B cell (primary cell): ENCODE data around the gene PPP1R14C. TPM values are rescaled to one million over a fixed set of nuclear protein-coding genes. Genes with fewer than 3 reads are reported as not detected.

Source experiments
- ATAC-seq: fragments of 200-7000 bp; cut with Tn5 transposase; one replicate; pipeline ENCODE4 v1.10.0; 2021; ENCODE audit warnings: low read depth, mild to moderate bottlenecking, moderate number of reproducible peaks, moderate library complexity
- CTCF ChIA-PET: fragments of 350-600 bp; sonication (Branson Sonifier 250); formaldehyde crosslinking; loops from one replicate; lab custom pipeline; 2021; ENCODE audit warnings: antibody characterized with exemption, inconsistent platforms; lab: Charles Lee
- POLR2A ChIA-PET: fragments of 350-600 bp; sonication (Branson Sonifier 250); formaldehyde crosslinking; loops from one replicate; lab custom pipeline; 2021; ENCODE audit warnings: antibody characterized with exemption; lab: Charles Lee
- DNase-seq: peaks from one replicate; pipeline ENCODE4 v3.0.0; 2013
- H2AFZ ChIP-seq: 2 replicates; pipeline ENCODE4 v1.6.1; 2012; ENCODE audit warnings: mild to moderate bottlenecking, low read depth, low read length; ENCODE audit not compliant: insufficient read depth, poor library complexity, severe bottlenecking
- H3K27ac ChIP-seq, 2 donors: 1 replicate in 1 of 2; 2 replicates in 1 of 2; pipeline ENCODE4 v1.5.1; 2012 to 2013; ENCODE audit warnings: low read length in 2 of 2, mild to moderate bottlenecking in 2 of 2, moderate library complexity in 1 of 2
- H3K27me3 ChIP-seq, 4 experiments: fragments of 200-600 bp in 1 of 4; sonication (generic) in 1 of 4; replicated peaks in 1 of 4; 1 replicate in 2 of 4; 2 replicates in 2 of 4; pipeline versions ENCODE4 v1.6.1 to v1.7.0; 2013 to 2016; ENCODE audit warnings: low read length in 3 of 4, mild to moderate bottlenecking in 2 of 4, mixed read lengths in 1 of 4, moderate library complexity in 1 of 4; ENCODE audit not compliant: insufficient read depth in 4 of 4, control insufficient read depth in 3 of 4; ENCODE audit errors: control extremely low read depth in 1 of 4
- H3K36me3 ChIP-seq, 2 experiments: replicated peaks in 1 of 2; 1 replicate in 1 of 2; 2 replicates in 1 of 2; pipeline versions ENCODE4 v1.6.1 to v1.7.1; 2013; ENCODE audit warnings: low read length in 1 of 2; ENCODE audit not compliant: insufficient read depth in 2 of 2, control insufficient read depth in 1 of 2; ENCODE audit errors: control extremely low read depth in 1 of 2, extremely low read depth in 1 of 2
- H3K4me1 ChIP-seq, 2 donors: fragments of 200-600 bp in 1 of 2; sonication (generic) in 1 of 2; 1 replicate in 1 of 2; 2 replicates in 1 of 2; pipeline versions ENCODE4 v1.5.1 to v1.6.1; 2013 to 2017; ENCODE audit warnings: low read length in 2 of 2; ENCODE audit not compliant: control insufficient read depth in 2 of 2, insufficient read depth in 2 of 2
- H3K4me2 ChIP-seq: replicated peaks from 2 replicates; pipeline ENCODE3; 2012; ENCODE audit warnings: mild to moderate bottlenecking, low read depth, low read length; ENCODE audit not compliant: poor library complexity, severe bottlenecking
- H3K4me3 ChIP-seq, 5 experiments: fragments of 200-600 bp in 1 of 5; sonication (generic) in 1 of 5; 1 replicate in 3 of 5; 2 replicates in 2 of 5; pipeline versions ENCODE4 v1.5.1 to v1.7.0; 2011 to 2016; ENCODE audit warnings: low read length in 4 of 5, mild to moderate bottlenecking in 4 of 5, low read depth in 2 of 5, control low read depth in 1 of 5, moderate library complexity in 1 of 5; ENCODE audit not compliant: insufficient read depth in 1 of 5; ENCODE audit errors: control extremely low read depth in 1 of 5, extremely low read depth in 1 of 5
- H3K79me2 ChIP-seq: fragments of 200-600 bp; sonication (generic); one replicate; pipeline ENCODE4 v1.6.0; 2016; ENCODE audit warnings: low read length; ENCODE audit not compliant: control insufficient read depth, insufficient read depth
- H3K9ac ChIP-seq: fragments of 200-600 bp; sonication (generic); 2 replicates; pipeline ENCODE4 v1.6.1; 2017; ENCODE audit warnings: mild to moderate bottlenecking, low read length, moderate library complexity
- H3K9me3 ChIP-seq, 3 donors: one replicate each; pipeline versions ENCODE4 v1.6.1 to v1.7.1; 2013; ENCODE audit warnings: low read length in 2 of 3; ENCODE audit not compliant: control insufficient read depth in 2 of 3, insufficient read depth in 1 of 3; ENCODE audit errors: control extremely low read depth in 1 of 3
- H4K20me1 ChIP-seq: 2 replicates; pipeline ENCODE4 v1.6.0; 2012; ENCODE audit warnings: mild to moderate bottlenecking, low read length; ENCODE audit not compliant: insufficient read depth, control insufficient read depth, poor library complexity, severe bottlenecking
- H3K27ac Mint-ChIP-seq: one replicate; pipeline ENCODE4 v1.8.0; 2021; ENCODE audit warnings: mixed read lengths
- H3K27me3 Mint-ChIP-seq: one replicate; pipeline ENCODE4 v1.8.0; 2021; ENCODE audit warnings: mixed read lengths
- H3K4me1 Mint-ChIP-seq: one replicate; pipeline ENCODE4 v1.8.0; 2021; ENCODE audit warnings: mixed read lengths
- H3K4me3 Mint-ChIP-seq: one replicate; pipeline ENCODE4 v1.8.0; 2021; ENCODE audit warnings: mixed read lengths
- H3K9me3 Mint-ChIP-seq: one replicate; pipeline ENCODE4 v1.8.0; 2022; ENCODE audit warnings: mixed read lengths; ENCODE audit not compliant: insufficient read depth
- EZH2 ChIP-seq: IDR thresholded peaks from 2 replicates; pipeline ENCODE4 v1.6.1; 2012; ENCODE audit warnings: borderline replicate concordance, low read depth, mild to moderate bottlenecking, moderate library complexity, low read length; ENCODE audit not compliant: insufficient read depth, poor library complexity, severe bottlenecking
- WGBS: methylation state at CpG from one replicate; pipeline ENCODE4 v1.1.5; 2013; ENCODE audit warnings: missing lambda C conversion rate; ENCODE audit not compliant: insufficient coverage; 5-methylcytosine and 5-hydroxymethylcytosine counted together
- intact Hi-C: fragments of 100-400 bp; cut with micrococcal nuclease; formaldehyde crosslinking; loops from one replicate; pipeline ENCODE4 v1.10.0; 2022
- polyA plus RNA-seq: library from polyadenylated mRNA; depleted of rRNA; stranded (reverse); fragments of >200 nt; gene quantifications from 2 replicates; pipeline ENCODE4 v1.2.3, GENCODE V29; 2012
- total RNA-seq, 2 donors: library from RNA; stranded (reverse); fragments of 120-200 nt in 1 of 2; gene quantifications; 1 replicate in 1 of 2; 2 replicates in 1 of 2; pipeline versions ENCODE4 v1.2.3 to v1.2.4, GENCODE V29; 2013 to 2022
- TF ChIP-seq, protein P1 (sequence below): fragments of 200-600 bp; IDR thresholded peaks from one replicate; pipeline ENCODE4 v1.8.0; 2022; ENCODE audit warnings: antibody characterized with exemption, mild to moderate bottlenecking

PPP1R14C gene
- total and polyA plus RNA-seq, 2 donors (not counting 1 experiment from before 2014, with no cell fraction given), result not detected

DNA sequence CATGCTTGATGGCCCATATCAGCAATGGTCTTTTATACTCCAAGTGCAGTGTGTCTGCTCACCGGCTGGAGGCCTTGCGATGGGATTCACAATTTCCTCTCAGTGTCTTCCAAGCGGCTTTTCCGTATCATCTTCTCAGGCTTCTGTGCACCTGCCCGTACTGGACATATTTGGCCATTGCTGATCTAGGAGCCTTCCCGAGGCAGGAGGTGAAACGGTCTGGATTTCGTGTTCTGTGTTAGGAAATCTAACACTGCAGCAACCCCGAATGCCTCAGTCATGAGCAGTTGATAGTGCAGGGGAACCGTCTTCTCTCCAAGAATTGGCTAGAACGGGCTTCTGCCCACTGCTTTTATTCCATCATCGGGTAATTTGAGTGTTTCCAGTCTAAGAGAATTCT lies 60.5 kb downstream of the PPP1R14C start:
- 97% methylated on average over 12 of the region's 12 CpGs for WGBS
- Histone ChIP-seq H2AFZ (no peak overlapping the region), H3K4me1 (peaks cover 10 to 11% of the 10 kb centered on the region in 2 donors), H3K27ac (no peak overlapping the region), H3K27me3 (peaks cover 0 to 6% (median 0%) of the 10 kb centered on the region in 4 experiments), H3K4me2 (no peak overlapping the region), H3K79me2 (no peaks in the 10 kb centered on the region), H4K20me1 (no peaks in the 10 kb centered on the region), H3K9ac (no peak overlapping the region), H3K9me3 (no peaks in the 10 kb centered on the region), H3K36me3 (no peaks in the 10 kb centered on the region), H3K4me3 (no peak overlapping the region)
- TF ChIP-seq, protein P1, sequence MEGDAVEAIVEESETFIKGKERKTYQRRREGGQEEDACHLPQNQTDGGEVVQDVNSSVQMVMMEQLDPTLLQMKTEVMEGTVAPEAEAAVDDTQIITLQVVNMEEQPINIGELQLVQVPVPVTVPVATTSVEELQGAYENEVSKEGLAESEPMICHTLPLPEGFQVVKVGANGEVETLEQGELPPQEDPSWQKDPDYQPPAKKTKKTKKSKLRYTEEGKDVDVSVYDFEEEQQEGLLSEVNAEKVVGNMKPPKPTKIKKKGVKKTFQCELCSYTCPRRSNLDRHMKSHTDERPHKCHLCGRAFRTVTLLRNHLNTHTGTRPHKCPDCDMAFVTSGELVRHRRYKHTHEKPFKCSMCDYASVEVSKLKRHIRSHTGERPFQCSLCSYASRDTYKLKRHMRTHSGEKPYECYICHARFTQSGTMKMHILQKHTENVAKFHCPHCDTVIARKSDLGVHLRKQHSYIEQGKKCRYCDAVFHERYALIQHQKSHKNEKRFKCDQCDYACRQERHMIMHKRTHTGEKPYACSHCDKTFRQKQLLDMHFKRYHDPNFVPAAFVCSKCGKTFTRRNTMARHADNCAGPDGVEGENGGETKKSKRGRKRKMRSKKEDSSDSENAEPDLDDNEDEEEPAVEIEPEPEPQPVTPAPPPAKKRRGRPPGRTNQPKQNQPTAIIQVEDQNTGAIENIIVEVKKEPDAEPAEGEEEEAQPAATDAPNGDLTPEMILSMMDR, result no peak
- TF ChIP-seq EZH2, result no peak
- H3K27me3 Mint-ChIP-seq, result peaks cover 9% of the 10 kb centered on the region
- intact Hi-C loops, result no loop called here
- CTCF ChIA-PET, result no interaction called here
- H3K4me3 Mint-ChIP-seq, result no peak overlapping the region
- ATAC-seq (no peak), DNase-seq (no peak)
- no peaks in the 10 kb centered on the region for H3K9me3 Mint-ChIP-seq
- H3K27ac Mint-ChIP-seq, result no peak overlapping the region
- POLR2A ChIA-PET, result no interaction called here
- H3K4me1 Mint-ChIP-seq, result peaks cover 10% of the 10 kb centered on the region

DNA sequence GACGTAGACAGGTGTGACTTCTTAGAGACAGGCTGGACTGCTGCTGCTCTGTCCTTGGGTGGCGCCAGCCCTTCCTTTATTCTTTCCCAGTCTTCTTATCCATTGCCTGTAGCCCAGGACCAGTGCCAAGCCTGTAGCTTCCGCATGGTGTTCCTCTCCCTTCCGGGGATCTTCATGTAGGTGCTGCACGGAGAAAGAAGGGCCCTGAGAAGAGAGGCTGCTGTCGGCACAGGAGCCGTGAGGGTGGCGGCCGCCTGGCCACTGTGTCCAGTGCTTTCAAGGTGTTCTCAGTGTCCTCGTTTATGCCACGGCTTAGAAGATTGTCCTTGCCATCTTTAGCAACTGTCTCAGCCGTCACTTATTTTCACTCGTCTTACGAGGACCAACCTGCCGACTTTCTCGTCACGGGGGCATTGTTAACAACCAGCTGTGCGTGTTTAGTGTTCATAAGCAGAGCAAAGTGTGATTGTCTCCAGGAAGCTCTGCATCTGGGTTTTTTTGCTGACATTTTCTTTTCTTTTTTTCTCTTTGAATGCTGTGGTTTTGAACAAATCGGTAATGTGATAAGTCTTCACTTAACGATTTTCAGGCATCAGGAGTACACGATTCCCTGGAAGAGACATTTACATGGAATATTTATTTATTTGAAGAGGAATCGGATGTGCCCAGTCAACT lies 61.2 kb downstream of the PPP1R14C start:
- H3K9ac ChIP-seq, result no peak overlapping the region
- no peaks in the 10 kb centered on the region for H3K9me3 Mint-ChIP-seq
- H3K4me3 Mint-ChIP-seq, result no peak overlapping the region
- H3K27me3 Mint-ChIP-seq, result peaks cover 9% of the 10 kb centered on the region
- CTCF ChIA-PET, result no interaction called here
- no peaks in the 10 kb centered on the region for H3K79me2 ChIP-seq
- POLR2A ChIA-PET, result no interaction called here
- no peaks in the 10 kb centered on the region for H3K36me3 ChIP-seq
- DNase-seq (no peak), ATAC-seq (no peak)
- no peaks in the 10 kb centered on the region for H4K20me1 ChIP-seq
- H3K9me3 ChIP-seq, result no peaks in the 10 kb centered on the region
- no peak overlapping the region for H3K27ac ChIP-seq
- H3K4me1 Mint-ChIP-seq, result peaks cover 10% of the 10 kb centered on the region
- H3K4me2 ChIP-seq, result no peak overlapping the region
- no peak overlapping the region for H3K4me3 ChIP-seq
- intact Hi-C loops, result no loop called here
- WGBS, result 87% methylated on average over 19 of the region's 22 CpGs
- H2AFZ ChIP-seq, result no peak overlapping the region
- H3K27ac Mint-ChIP-seq, result no peak overlapping the region
- H3K4me1 ChIP-seq, result peaks cover 10 to 11% of the 10 kb centered on the region in 2 donors
- TF ChIP-seq EZH2, result no peak
- TF ChIP-seq, protein P1, result no peak
- peaks cover 0 to 6% (median 0%) of the 10 kb centered on the region in 4 experiments for H3K27me3 ChIP-seq
